ENCODE data around the gene RINL. TPM values are rescaled to one million over a fixed set of nuclear protein-coding genes. Genes with fewer than 3 reads are reported as not detected.

The RINL gene
- total RNA-seq, 1 donor from 2014 or later: 21.6 TPM

DNA sequence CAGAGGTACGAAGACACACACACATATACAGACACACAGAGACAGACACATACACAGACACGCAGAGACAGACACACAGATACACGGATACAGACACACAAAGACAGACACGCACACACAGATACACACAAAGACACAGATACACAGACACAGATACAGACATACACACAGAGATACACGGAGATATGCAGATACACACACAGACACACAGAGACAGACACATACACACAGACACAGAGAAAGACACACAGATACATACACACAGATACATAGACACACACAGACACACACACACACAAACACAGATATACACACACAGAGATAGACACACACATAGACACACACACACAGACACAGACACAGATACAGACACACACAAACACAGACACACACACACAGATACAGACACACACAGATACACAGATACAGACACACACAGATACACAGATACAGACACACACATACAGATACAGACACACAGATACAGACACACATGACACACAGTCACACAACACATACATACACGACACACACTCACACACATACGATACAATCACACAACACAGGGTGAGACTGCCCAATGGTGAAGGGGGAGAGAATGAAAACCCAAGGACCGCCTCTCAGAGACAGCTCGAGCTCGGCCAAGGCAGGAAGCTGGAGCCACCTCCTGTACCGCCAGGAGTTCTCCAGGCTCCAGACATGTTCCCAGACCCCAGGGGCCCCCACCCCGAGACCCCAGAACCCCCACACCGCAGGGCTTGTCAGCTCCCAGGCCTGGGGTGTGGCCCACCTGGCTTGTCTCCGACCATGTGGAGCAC lies 42.7 kb upstream of the RINL start:
- TF ChIP-seq, protein P1, sequence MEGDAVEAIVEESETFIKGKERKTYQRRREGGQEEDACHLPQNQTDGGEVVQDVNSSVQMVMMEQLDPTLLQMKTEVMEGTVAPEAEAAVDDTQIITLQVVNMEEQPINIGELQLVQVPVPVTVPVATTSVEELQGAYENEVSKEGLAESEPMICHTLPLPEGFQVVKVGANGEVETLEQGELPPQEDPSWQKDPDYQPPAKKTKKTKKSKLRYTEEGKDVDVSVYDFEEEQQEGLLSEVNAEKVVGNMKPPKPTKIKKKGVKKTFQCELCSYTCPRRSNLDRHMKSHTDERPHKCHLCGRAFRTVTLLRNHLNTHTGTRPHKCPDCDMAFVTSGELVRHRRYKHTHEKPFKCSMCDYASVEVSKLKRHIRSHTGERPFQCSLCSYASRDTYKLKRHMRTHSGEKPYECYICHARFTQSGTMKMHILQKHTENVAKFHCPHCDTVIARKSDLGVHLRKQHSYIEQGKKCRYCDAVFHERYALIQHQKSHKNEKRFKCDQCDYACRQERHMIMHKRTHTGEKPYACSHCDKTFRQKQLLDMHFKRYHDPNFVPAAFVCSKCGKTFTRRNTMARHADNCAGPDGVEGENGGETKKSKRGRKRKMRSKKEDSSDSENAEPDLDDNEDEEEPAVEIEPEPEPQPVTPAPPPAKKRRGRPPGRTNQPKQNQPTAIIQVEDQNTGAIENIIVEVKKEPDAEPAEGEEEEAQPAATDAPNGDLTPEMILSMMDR (IDR thresholded peaks at IDR 0.05; ENCODE audit: insufficient read depth, low read length, poor library complexity, severe bottlenecking): no peak
- no peaks in the 10 kb centered on the region for H3K36me3 ChIP-seq (ENCODE audit: control insufficient read depth, insufficient read depth, low read length)
- DNase-seq (ENCODE audit: low read depth): no peak
- no peak overlapping the region for H3K4me3 ChIP-seq (ENCODE audit: low read depth, low read length)
- no peaks in the 10 kb centered on the region for H3K27me3 ChIP-seq (ENCODE audit: control insufficient read depth, insufficient read depth, low read length)

DNA sequence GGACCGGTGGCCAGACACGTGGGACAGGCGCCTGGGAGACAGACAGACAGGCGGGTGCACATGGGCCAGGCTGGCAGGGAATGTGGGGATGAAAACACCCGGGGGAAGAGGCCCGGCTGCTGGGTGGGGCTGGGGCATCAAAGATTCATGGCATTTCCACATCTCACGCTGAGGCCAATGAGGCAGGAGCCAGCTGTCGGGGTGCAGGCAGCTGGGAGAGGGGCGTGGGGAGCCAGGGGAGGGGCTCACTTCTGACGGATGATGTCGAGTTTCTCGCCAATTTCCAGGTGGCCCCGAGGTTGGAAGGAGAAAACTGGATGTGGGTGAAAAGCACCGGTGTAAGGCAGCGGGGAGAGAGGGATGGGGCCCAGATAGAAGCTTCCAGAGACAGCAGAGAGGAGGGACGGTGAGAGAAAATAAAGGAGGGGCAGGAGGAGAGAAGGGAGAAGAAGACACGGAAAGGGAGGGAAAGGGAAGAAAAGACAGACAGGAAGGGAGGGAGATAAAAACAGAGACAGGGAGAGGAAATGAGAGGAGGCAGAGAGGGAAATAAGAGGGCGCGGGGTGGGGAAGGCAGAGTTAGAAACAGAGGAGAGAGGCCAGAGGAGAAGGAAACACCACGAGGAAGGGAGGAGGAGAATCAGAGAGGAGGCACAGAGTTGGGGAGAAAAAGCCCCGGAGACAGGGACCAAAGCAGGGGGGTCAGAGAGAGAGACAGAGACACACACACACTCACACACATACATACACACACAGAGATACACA lies 41.9 kb upstream of the RINL start:
- Histone ChIP-seq H3K36me3 (ENCODE audit: control insufficient read depth, insufficient read depth, low read length) (no peaks in the 10 kb centered on the region), H3K4me3 (ENCODE audit: low read depth, low read length) (no peak overlapping the region), H3K27me3 (ENCODE audit: control insufficient read depth, insufficient read depth, low read length) (no peaks in the 10 kb centered on the region)
- DNase-seq (ENCODE audit: low read depth): no peak
- TF ChIP-seq, protein P1 (IDR thresholded peaks at IDR 0.05; ENCODE audit: insufficient read depth, low read length, poor library complexity, severe bottlenecking): no peak

DNA sequence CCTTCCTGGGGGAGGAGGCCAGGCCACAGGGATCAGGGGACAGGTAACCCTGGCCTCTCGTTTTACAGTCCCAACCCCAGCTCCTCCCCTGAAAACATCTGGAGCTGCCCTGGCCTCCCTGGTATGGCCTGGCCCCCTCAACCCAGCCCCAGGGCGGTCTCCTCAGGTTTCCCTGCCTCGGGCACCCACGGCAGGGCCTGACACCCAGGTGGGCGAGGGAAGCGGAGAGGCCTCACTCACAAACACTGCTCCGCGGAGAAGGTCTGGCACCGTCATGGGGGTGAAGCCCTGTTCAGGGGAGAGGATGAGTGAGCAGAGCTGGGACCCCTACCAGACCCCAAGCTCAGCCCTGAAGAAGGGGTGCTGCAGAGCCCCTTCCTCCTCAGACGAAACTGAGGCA lies 40.5 kb upstream of the RINL start:
- TF ChIP-seq, protein P1 (IDR thresholded peaks at IDR 0.05; ENCODE audit: insufficient read depth, low read length, poor library complexity, severe bottlenecking): no peak
- Histone ChIP-seq H3K27me3 (ENCODE audit: control insufficient read depth, insufficient read depth, low read length) (no peaks in the 10 kb centered on the region), H3K4me3 (ENCODE audit: low read depth, low read length) (no peak overlapping the region), H3K36me3 (ENCODE audit: control insufficient read depth, insufficient read depth, low read length) (no peaks in the 10 kb centered on the region)
- no peak for DNase-seq (ENCODE audit: low read depth)

DNA sequence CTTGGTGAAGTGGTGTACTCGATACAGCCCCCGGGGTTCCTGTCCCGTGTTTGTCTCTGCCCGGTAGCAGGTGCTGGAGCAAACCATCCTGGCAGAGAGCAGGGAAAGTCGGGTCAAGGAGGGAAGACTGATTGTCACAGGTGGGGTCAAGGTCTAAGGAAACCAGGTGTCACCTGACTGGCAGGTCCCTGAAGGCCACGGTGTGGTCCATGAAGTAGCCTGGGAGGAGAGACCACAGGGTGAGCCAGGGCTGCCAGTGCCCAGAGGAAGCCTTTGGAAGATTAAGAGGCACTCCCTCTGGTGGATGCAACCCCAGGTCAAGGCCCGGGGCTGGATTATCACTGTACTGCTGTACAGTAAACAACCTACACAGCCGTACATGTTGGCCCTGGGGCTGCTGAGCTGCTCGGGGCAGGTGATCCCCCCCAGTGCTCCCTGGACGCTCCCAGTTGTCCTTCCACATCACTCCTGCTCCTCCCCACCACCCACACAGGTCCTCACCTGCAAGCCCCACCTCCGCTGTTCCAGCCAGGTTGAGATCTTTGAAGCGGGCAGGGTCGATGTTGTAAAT lies 39.9 kb upstream of the RINL start:
- no peaks in the 10 kb centered on the region for H3K27me3 ChIP-seq (ENCODE audit: control insufficient read depth, insufficient read depth, low read length)
- TF ChIP-seq, protein P1 (IDR thresholded peaks at IDR 0.05; ENCODE audit: insufficient read depth, low read length, poor library complexity, severe bottlenecking): peak; percentile 19
- H3K36me3 ChIP-seq (ENCODE audit: control insufficient read depth, insufficient read depth, low read length): no peaks in the 10 kb centered on the region
- no peak for DNase-seq (ENCODE audit: low read depth)
- no peak overlapping the region for H3K4me3 ChIP-seq (ENCODE audit: low read depth, low read length)

DNA sequence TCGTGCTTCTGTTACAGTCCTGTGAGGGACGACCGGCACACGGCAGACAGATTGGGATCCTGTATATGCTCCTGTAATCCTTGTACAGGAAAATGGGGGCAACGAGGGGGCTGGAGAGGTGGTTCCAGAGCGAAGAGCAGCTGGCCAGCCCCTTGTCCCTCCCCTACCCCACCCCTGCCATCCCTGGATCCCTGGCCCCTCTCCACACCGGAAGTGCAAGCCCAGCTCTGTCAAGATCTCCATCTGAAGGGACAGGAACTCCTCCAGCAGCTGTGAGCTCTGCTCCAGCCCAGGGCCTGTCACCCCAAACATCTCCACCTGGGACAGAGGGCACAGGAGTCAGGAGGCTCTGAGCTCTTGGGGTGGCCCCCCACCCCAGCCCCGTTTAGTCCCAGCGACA lies 39.4 kb upstream of the RINL start:
- H3K4me3 ChIP-seq (ENCODE audit: low read depth, low read length): no peak overlapping the region
- peaks cover 3% of the 10 kb centered on the region for H3K27me3 ChIP-seq (ENCODE audit: control insufficient read depth, insufficient read depth, low read length)
- DNase-seq (ENCODE audit: low read depth): no peak
- TF ChIP-seq, protein P1 (IDR thresholded peaks at IDR 0.05; ENCODE audit: insufficient read depth, low read length, poor library complexity, severe bottlenecking): no peak
- no peaks in the 10 kb centered on the region for H3K36me3 ChIP-seq (ENCODE audit: control insufficient read depth, insufficient read depth, low read length)
